Transverse colon (tissue), 4 donors: ENCODE results near the gene ARHGEF40. TPM values are rescaled to one million over a fixed set of nuclear protein-coding genes. Genes with fewer than 3 reads are reported as not detected.

Experiments
- DNase-seq: peaks from one replicate; pipeline ENCODE4 v3.0.0-alpha.2; 2019
- H3K27ac ChIP-seq, 4 donors: fragments of 200-600 bp; sonication (generic); 2 replicates each; pipeline ENCODE4 v1.5.1; 2016 to 2018; ENCODE audit warnings: inconsistent platforms in 4 of 4
- H3K27me3 ChIP-seq: fragments of 200-600 bp; sonication (generic); 2 replicates; pipeline ENCODE4 v1.5.1; 2017; ENCODE audit warnings: inconsistent platforms
- H3K36me3 ChIP-seq, 4 donors: fragments of 200-600 bp; sonication (generic); 2 replicates each; pipeline ENCODE4 v1.5.1; 2017 to 2019; ENCODE audit warnings: inconsistent platforms in 4 of 4
- H3K4me1 ChIP-seq, 4 donors: fragments of 200-600 bp; sonication (generic); 2 replicates each; pipeline ENCODE4 v1.5.1; 2017 to 2020; ENCODE audit warnings: inconsistent platforms in 4 of 4
- H3K4me3 ChIP-seq, 4 donors: fragments of 200-600 bp; sonication (generic); 1 replicate in 1 of 4; 2 replicates in 3 of 4; pipeline versions ENCODE4 v1.5.1 to v1.6.1; 2017 to 2019; ENCODE audit warnings: inconsistent platforms in 4 of 4
- H3K9me3 ChIP-seq, 2 donors: fragments of 200-600 bp; sonication (generic); 2 replicates each; pipeline ENCODE4 v1.5.1; 2017 to 2019; ENCODE audit warnings: inconsistent platforms in 2 of 2
- EP300 ChIP-seq: sonication (generic); formaldehyde crosslinking; IDR thresholded peaks from one replicate; pipeline ENCODE4 v1.6.1; 2017; ENCODE audit warnings: antibody characterized with exemption, low read depth
- POLR2A ChIP-seq: fragments of 450-650 bp; IDR thresholded peaks from one replicate; pipeline ENCODE4 v1.6.1; 2016; ENCODE audit warnings: antibody characterized with exemption, mild to moderate bottlenecking, moderate library complexity
- POLR2AphosphoS5 ChIP-seq, 3 donors: sonication (generic); formaldehyde crosslinking; IDR thresholded peaks; one replicate each; pipeline ENCODE4 v1.6.1; 2016; ENCODE audit warnings: antibody characterized with exemption in 3 of 3
- WGBS, 2 donors: methylation state at CpG; one replicate each; pipeline ENCODE4 v1.1.5; 2018; ENCODE audit warnings: low coverage in 1 of 2; 5-methylcytosine and 5-hydroxymethylcytosine counted together
- in situ Hi-C, 4 donors: fragments of 200-750 bp; cut with MboI; loops; one replicate each; pipeline versions ENCODE4 v1.15.0 to v1.15.1; 2017; ENCODE audit warnings: low sequenced_read_pairs in 3 of 4, low pct_ligation_motif_present in 1 of 4, low pct_unique_long_range_greater_than_20kb in 1 of 4
- intact Hi-C: fragments of 100-400 bp; cut with DNase I; formaldehyde crosslinking; loops from one replicate; pipeline ENCODE4 v1.15.1; 2023; ENCODE audit warnings: low total_unique reads
- total RNA-seq, 4 donors: library from RNA; depleted of rRNA; stranded (reverse); fragments of >200 nt; gene quantifications; one replicate each; pipeline ENCODE4 v1.1.0, GENCODE V29; 2016
- TF ChIP-seq, protein P1 (sequence below), 5 experiments: fragments of 200-600 bp in 3 of 5; fragments of 450-650 bp in 2 of 5; sonication (generic) in 3 of 5; IDR thresholded peaks; 1 replicate in 2 of 5; 2 replicates in 3 of 5; pipeline ENCODE4 v1.5.1; 2016 to 2017; ENCODE audit warnings: antibody characterized with exemption in 5 of 5, inconsistent platforms in 3 of 5, mild to moderate bottlenecking in 2 of 5, moderate library complexity in 1 of 5

The ARHGEF40 gene
- total RNA-seq, 4 donors from 2014 or later = 55.6 to 138 (median 62.2) TPM

DNA sequence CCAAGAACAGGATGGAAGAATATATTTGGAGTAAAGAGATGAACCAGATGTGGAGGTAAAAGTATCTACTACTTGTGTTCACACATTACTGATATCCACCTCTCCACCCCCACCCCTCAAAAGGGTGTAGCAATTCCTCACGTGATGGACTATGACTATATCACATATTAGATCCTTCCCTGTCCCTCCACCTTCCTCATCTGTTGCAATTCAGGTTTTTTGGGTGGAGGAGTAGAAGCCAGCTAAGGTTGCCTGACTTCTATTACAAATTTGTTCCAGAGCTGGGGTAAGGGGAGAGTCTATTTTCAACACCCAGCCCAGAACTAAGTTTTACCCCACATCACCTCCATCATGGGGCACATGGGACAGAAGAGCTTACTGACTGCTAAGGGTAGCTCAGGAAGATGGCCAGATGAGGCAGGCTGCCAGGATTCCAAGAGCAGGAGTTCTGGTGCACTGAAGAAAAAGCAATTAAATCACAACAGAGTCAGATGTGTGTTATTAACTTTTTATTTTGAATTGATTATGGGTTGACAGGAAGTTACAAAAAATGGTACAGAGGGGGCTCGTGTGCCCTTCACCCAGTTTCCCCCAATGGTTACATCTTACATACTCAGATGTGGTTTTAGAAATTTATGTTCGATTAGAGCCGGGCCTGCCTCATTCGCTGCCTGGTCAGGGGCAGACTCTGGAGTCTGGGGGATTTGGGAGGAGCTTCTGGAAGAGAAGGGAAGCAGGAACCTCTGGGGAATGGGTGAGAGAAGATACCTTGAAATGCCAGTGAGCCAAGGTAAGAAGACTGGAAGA is 37.6 kb upstream of the ARHGEF40 start:
- WGBS, 2 donors = 69 to 83% methylated on average over 2 to 5 of the region's 5 CpGs
- Histone ChIP-seq H3K9me3 (no peaks in the 10 kb centered on the region), H3K4me3 (no peak overlapping the region), H3K27ac (no peak overlapping the region), H3K36me3 (no peaks in the 10 kb centered on the region), H3K4me1 (no peaks in the 10 kb centered on the region), H3K27me3 (no peaks in the 10 kb centered on the region)
- intact Hi-C loops (no loop called here), in situ Hi-C loops (no loop called here)
- no peak for TF ChIP-seq POLR2A
- no peak for TF ChIP-seq EP300
- TF ChIP-seq, protein P1, sequence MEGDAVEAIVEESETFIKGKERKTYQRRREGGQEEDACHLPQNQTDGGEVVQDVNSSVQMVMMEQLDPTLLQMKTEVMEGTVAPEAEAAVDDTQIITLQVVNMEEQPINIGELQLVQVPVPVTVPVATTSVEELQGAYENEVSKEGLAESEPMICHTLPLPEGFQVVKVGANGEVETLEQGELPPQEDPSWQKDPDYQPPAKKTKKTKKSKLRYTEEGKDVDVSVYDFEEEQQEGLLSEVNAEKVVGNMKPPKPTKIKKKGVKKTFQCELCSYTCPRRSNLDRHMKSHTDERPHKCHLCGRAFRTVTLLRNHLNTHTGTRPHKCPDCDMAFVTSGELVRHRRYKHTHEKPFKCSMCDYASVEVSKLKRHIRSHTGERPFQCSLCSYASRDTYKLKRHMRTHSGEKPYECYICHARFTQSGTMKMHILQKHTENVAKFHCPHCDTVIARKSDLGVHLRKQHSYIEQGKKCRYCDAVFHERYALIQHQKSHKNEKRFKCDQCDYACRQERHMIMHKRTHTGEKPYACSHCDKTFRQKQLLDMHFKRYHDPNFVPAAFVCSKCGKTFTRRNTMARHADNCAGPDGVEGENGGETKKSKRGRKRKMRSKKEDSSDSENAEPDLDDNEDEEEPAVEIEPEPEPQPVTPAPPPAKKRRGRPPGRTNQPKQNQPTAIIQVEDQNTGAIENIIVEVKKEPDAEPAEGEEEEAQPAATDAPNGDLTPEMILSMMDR (IDR thresholded peaks at IDR 0.05) = no peak
- TF ChIP-seq POLR2AphosphoS5 (IDR thresholded peaks at IDR 0.05) = no peak
- DNase-seq = no peak

DNA sequence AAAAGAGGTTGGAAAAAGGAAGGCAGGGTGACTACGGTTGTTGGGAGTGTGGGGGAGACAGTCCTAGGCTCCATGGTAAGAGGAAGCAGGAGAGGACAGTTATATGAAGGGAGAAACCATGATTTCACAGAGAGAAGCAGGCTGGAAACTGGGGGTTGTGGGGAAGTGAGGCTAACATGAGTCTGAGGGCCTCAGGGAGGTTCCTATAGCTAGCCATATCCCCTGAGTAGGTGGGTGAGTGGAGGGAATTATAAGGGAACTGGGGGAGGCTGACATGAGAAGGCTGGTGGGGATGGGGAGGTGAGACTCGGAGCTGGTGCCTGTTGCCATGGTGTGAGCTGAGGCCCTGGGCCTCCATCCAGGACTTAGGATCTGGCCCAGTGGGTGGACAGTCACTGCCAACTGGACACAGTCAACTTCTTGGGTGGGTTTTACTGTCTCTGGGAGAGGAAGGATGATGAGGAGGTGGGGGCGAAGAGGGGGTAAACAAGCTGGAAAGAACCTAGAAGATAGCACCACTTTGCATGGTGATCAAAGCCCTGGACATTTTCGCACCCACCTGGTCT is 36.9 kb upstream of the ARHGEF40 start:
- no peak overlapping the region for H3K4me3 ChIP-seq

DNA sequence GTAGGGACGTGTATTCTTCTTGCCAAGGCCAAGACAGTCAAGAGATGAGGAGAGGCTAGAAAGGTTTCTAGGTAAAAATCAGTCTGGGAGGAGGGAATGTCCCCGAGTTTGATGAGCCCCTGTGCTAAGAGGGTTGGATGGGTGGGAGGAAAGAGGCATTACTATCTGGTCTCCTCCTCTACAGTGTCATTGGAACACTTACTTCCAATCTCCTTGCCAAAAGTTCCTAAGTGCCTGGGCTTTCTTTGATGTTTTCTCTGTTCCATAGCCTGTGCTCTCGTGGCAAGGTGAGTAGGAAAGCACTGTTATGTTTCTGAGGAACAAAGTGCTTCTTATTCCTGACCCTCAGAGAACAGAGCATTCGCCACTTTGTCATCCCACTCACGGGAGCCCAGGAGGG is 35.4 kb upstream of the ARHGEF40 start, which contains the start of gene RNASE13:
Gene RNASE13, minus strand, starts transcription at position 101 of the 400 bp plus-strand sequence. CDS start 519 bp downstream, outside the sequence.
- no peaks in the 10 kb centered on the region for H3K36me3 ChIP-seq
- DNase-seq = no peak
- no peak within 1 kb of the TSS for H3K27ac ChIP-seq
- WGBS, 2 donors = 71 to 78% methylated on average over 1 to 5 of the region's 5 CpGs
- in situ Hi-C loops (no loop called here), intact Hi-C loops (no loop called here)
- TF ChIP-seq EP300 (no peak), POLR2AphosphoS5 (IDR thresholded peaks at IDR 0.05) (no peak), POLR2A (no peak)
- TF ChIP-seq, protein P1 (IDR thresholded peaks at IDR 0.05) = no peak
- no peaks in the 10 kb centered on the region for H3K9me3 ChIP-seq
- no peak within 1 kb of the TSS for H3K4me3 ChIP-seq
- no peaks in the 10 kb centered on the region for H3K27me3 ChIP-seq
- peaks cover 15 to 18% (median 17%) of the 10 kb centered on the region in 4 donors for H3K4me1 ChIP-seq

More for the DNA sequence above, 36.9 kb upstream of the ARHGEF40 start:
- DNase-seq = no peak
- Histone ChIP-seq H3K9me3 (no peaks in the 10 kb centered on the region), H3K36me3 (no peaks in the 10 kb centered on the region), H3K4me1 (peaks cover under 1 to 6% (median 2%) of the 10 kb centered on the region in 4 donors), H3K27ac (no peak overlapping the region), H3K27me3 (no peaks in the 10 kb centered on the region)
- in situ Hi-C loops (no loop called here), intact Hi-C loops (no loop called here)
- 90 to 100% methylated on average over 2 to 4 of the region's 4 CpGs for WGBS, 2 donors
- TF ChIP-seq POLR2A (no peak), POLR2AphosphoS5 (IDR thresholded peaks at IDR 0.05) (no peak), EP300 (no peak)
- TF ChIP-seq, protein P1 (IDR thresholded peaks at IDR 0.05) = no peak

DNA sequence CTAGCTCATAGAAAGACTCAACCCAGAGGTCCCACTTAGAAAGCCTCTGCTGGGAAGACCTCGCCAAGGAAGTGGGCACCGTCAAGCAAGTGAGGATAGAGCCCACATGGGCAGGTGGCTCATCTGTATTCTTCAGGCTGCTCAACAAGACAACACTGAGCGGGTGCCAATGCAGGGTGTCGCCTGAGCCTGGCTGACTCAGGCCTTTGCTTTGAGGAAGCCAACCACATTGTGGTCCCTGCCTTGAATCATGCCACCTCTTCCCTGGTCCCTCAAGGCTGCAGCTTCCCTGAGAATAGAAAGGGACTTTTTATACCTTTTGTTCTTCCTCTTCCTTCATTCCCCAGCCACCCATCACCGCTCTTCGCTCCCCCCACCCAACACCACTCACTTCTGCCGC is 33.4 kb upstream of the ARHGEF40 start:
- H3K4me1 ChIP-seq = peaks cover 18 to 21% (median 19%) of the 10 kb centered on the region in 4 donors
- no peaks in the 10 kb centered on the region for H3K9me3 ChIP-seq
- in situ Hi-C loops (no loop called here), intact Hi-C loops (no loop called here)
- H3K27ac ChIP-seq = no peak overlapping the region
- 89 to 100% methylated on average over 3 to 7 of the region's 7 CpGs for WGBS, 2 donors
- TF ChIP-seq EP300 (no peak), POLR2AphosphoS5 (IDR thresholded peaks at IDR 0.05) (no peak), POLR2A (no peak)
- TF ChIP-seq, protein P1 (IDR thresholded peaks at IDR 0.05) = no peak
- no peaks in the 10 kb centered on the region for H3K36me3 ChIP-seq
- no peak overlapping the region for H3K4me3 ChIP-seq
- no peaks in the 10 kb centered on the region for H3K27me3 ChIP-seq
- no peak for DNase-seq
